Upper lobe of left lung (tissue), 6 donors: ENCODE measurements around the gene RNASE7. TPM values are rescaled to one million over a fixed set of nuclear protein-coding genes. Genes with fewer than 3 reads are reported as not detected.
A peak's percentile ranks its signal among the peaks of the same experiment; 100 is the strongest.

Source experiments
- ATAC-seq, 2 donors: fragments of 200-7000 bp; cut with Tn5 transposase; one replicate each; pipeline ENCODE4 v1.9.1; 2022; ENCODE audit warnings: mild to moderate bottlenecking in 2 of 2, moderate library complexity in 2 of 2; ENCODE audit not compliant: low FRiP score in 2 of 2
- DNase-seq, 2 donors: peaks; one replicate each; pipeline ENCODE4 v3.0.0-alpha.2; 2019 to 2020
- H3K27ac ChIP-seq, 4 donors: fragments of 200-600 bp; sonication (generic); one replicate each; pipeline ENCODE4 v1.5.1; 2016 to 2019
- H3K27me3 ChIP-seq, 4 donors: fragments of 200-600 bp; sonication (generic); one replicate each; pipeline ENCODE4 v1.5.1; 2017 to 2019
- H3K36me3 ChIP-seq, 4 donors: fragments of 200-600 bp; sonication (generic); one replicate each; pipeline ENCODE4 v1.5.1; 2016 to 2019
- H3K4me1 ChIP-seq, 4 donors: fragments of 200-600 bp; sonication (generic); one replicate each; pipeline ENCODE4 v1.5.1; 2018 to 2019
- H3K4me3 ChIP-seq, 4 donors: fragments of 200-600 bp; sonication (generic); one replicate each; pipeline ENCODE4 v1.5.1; 2017 to 2019; ENCODE audit warnings: mild to moderate bottlenecking in 2 of 4, moderate library complexity in 1 of 4
- H3K9me3 ChIP-seq, 4 donors: fragments of 200-600 bp; sonication (generic); one replicate each; pipeline ENCODE4 v1.5.1; 2018 to 2019
- EP300 ChIP-seq, 4 donors: sonication (generic); formaldehyde crosslinking; IDR thresholded peaks; one replicate each; pipeline ENCODE4 v1.5.1; 2017; ENCODE audit warnings: antibody characterized with exemption in 4 of 4, control low read depth in 2 of 4
- POLR2A ChIP-seq, 4 donors: fragments of 450-650 bp; IDR thresholded peaks; one replicate each; pipeline ENCODE4 v1.5.1; 2016 to 2017; ENCODE audit warnings: antibody characterized with exemption in 4 of 4, mild to moderate bottlenecking in 2 of 4
- POLR2AphosphoS5 ChIP-seq, 2 donors: sonication (generic); formaldehyde crosslinking; IDR thresholded peaks; one replicate each; pipeline ENCODE4 v1.5.1; 2017; ENCODE audit warnings: antibody characterized with exemption in 2 of 2
- WGBS, 2 donors: methylation state at CpG; one replicate each; pipeline ENCODE4 v1.1.5; 2017 to 2018; 5-methylcytosine and 5-hydroxymethylcytosine counted together
- total RNA-seq, 6 donors: library from RNA; depleted of rRNA in 4 of 6; stranded (reverse); fragments of >200 nt in 4 of 6; gene quantifications; one replicate each; pipeline versions ENCODE4 v1.1.0 to v1.2.1, GENCODE V29; 2016 to 2021
- TF ChIP-seq, protein P1 (sequence below), 6 experiments: fragments of 450-650 bp in 4 of 6; fragments of 200-600 bp in 2 of 6; sonication (generic) in 2 of 6; IDR thresholded peaks; one replicate each; pipeline ENCODE4 v1.5.1; 2016 to 2019; ENCODE audit warnings: antibody characterized with exemption in 6 of 6
- donor health status: DM: no; HTN: no; CAD: no; lungs with moderate emphysema.
- donor health status: DM: no; HTN: yes; CAD: no; lungs with severe emphysema.

The RNASE7 gene
- total RNA-seq, 6 donors from 2014 or later: not detected

DNA sequence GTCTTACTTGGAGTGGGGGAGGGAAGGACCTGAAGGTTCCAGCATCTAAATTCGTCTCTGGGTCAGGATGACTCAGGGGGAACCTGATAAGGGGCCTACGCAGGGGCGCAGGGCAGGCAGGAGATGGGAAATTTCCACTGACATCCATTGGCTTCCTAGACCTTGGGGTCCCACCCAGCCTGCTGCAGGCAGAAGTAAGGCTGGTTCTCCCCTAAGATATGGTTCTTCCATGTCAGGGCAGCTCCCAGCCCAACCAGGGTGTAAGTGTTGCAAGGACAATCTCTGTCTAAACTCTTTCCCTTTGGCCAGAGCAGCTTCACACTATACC lies 15.2 kb upstream of the RNASE7 start:
- peak overlapping the region; percentile 80 to 93 (median 88) for H3K27ac ChIP-seq
- no peak for DNase-seq
- TF ChIP-seq EP300 (IDR thresholded peaks at IDR 0.05) (no peak), POLR2AphosphoS5 (IDR thresholded peaks at IDR 0.05) (no peak), POLR2A (IDR thresholded peaks at IDR 0.05) (no peak)
- TF ChIP-seq, protein P1, sequence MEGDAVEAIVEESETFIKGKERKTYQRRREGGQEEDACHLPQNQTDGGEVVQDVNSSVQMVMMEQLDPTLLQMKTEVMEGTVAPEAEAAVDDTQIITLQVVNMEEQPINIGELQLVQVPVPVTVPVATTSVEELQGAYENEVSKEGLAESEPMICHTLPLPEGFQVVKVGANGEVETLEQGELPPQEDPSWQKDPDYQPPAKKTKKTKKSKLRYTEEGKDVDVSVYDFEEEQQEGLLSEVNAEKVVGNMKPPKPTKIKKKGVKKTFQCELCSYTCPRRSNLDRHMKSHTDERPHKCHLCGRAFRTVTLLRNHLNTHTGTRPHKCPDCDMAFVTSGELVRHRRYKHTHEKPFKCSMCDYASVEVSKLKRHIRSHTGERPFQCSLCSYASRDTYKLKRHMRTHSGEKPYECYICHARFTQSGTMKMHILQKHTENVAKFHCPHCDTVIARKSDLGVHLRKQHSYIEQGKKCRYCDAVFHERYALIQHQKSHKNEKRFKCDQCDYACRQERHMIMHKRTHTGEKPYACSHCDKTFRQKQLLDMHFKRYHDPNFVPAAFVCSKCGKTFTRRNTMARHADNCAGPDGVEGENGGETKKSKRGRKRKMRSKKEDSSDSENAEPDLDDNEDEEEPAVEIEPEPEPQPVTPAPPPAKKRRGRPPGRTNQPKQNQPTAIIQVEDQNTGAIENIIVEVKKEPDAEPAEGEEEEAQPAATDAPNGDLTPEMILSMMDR (IDR thresholded peaks at IDR 0.05): no peak
- H3K9me3 ChIP-seq: no peaks in the 10 kb centered on the region
- H3K4me3 ChIP-seq: no peak overlapping the region
- H3K36me3 ChIP-seq: peaks cover 0 to under 1% (median 0%) of the 10 kb centered on the region in 4 donors
- peaks cover 0 to 8% (median 1%) of the 10 kb centered on the region in 4 donors for H3K27me3 ChIP-seq
- H3K4me1 ChIP-seq: peaks cover 29 to 36% (median 30%) of the 10 kb centered on the region in 4 donors
- 64 to 68% methylated on average over 3 of the region's 3 CpGs for WGBS, 2 donors
- ATAC-seq: no peak

DNA sequence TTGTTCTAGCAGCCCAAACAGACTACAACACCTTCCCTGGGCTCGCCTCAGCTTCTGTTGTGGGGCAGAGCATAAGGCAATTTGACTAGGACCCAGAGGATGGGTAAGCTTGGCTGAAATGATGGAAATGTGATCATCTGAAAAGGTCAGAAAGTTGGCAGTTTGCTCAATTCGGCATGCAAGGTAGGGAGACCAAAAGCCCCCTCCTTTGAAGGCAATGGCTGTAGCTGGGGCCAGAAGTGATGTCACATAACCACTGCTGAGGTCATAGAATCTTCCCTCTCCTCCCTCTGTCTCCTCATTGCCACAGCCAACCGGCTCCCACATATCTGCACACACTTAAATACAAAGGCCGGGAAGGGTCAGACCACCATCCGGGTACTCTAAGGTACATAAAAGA lies 12.2 kb upstream of the RNASE7 start, which contains the start of gene TPPP2:
Gene TPPP2, plus strand, starts transcription at position 301 of the 400 bp plus-strand sequence. CDS start 365 bp downstream, outside the sequence.
- TF ChIP-seq EP300 (IDR thresholded peaks at IDR 0.05): no peak
- TF ChIP-seq, protein P1 (IDR thresholded peaks at IDR 0.05): no peak
- TF ChIP-seq POLR2AphosphoS5 (IDR thresholded peaks at IDR 0.05): no peak
- TF ChIP-seq POLR2A (IDR thresholded peaks at IDR 0.05): no peak
- no peak for ATAC-seq
- Histone ChIP-seq H3K36me3 (no peaks in the 10 kb centered on the region), H3K4me1 (peaks cover 10 to 13% (median 12%) of the 10 kb centered on the region in 4 donors), H3K27ac (no peak within 1 kb of the TSS), H3K27me3 (peaks cover 0 to 4% (median 1%) of the 10 kb centered on the region in 4 donors), H3K4me3 (no peak within 1 kb of the TSS), H3K9me3 (no peaks in the 10 kb centered on the region)
- WGBS, 2 donors: 90 to 98% methylated on average over 5 of the region's 5 CpGs
- no peak for DNase-seq

DNA sequence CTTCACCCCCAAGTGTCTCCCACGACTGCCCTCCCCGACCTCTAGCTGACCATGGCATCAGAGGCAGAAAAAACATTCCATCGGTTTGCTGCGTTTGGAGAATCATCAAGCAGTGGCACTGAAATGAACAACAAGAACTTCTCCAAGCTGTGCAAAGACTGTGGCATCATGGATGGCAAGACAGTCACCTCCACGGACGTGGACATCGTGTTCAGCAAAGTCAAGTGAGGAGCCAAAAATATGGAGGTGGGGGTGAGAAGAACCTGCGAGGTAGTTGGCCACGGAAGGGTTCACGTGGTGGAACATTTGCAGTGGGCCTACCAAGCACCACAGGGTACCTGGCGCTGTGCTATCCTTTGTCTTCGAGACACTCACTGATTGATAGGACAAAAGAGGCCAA lies 11.6 kb upstream of the RNASE7 start:
- ATAC-seq: no peak
- WGBS, 2 donors: 82 to 90% methylated on average over 12 of the region's 12 CpGs
- H3K4me1 ChIP-seq: peaks cover 4 to 12% (median 9%) of the 10 kb centered on the region in 4 donors

DNA sequence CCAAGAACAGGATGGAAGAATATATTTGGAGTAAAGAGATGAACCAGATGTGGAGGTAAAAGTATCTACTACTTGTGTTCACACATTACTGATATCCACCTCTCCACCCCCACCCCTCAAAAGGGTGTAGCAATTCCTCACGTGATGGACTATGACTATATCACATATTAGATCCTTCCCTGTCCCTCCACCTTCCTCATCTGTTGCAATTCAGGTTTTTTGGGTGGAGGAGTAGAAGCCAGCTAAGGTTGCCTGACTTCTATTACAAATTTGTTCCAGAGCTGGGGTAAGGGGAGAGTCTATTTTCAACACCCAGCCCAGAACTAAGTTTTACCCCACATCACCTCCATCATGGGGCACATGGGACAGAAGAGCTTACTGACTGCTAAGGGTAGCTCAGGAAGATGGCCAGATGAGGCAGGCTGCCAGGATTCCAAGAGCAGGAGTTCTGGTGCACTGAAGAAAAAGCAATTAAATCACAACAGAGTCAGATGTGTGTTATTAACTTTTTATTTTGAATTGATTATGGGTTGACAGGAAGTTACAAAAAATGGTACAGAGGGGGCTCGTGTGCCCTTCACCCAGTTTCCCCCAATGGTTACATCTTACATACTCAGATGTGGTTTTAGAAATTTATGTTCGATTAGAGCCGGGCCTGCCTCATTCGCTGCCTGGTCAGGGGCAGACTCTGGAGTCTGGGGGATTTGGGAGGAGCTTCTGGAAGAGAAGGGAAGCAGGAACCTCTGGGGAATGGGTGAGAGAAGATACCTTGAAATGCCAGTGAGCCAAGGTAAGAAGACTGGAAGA lies 9.6 kb upstream of the RNASE7 start:
- Histone ChIP-seq H3K9me3 (no peaks in the 10 kb centered on the region), H3K4me3 (no peak overlapping the region), H3K27me3 (no peaks in the 10 kb centered on the region), H3K36me3 (no peaks in the 10 kb centered on the region), H3K4me1 (no peaks in the 10 kb centered on the region), H3K27ac (no peak overlapping the region)
- WGBS, 2 donors: 74 to 83% methylated on average over 5 of the region's 5 CpGs
- TF ChIP-seq, protein P1 (IDR thresholded peaks at IDR 0.05): no peak
- no peak for TF ChIP-seq POLR2AphosphoS5 (IDR thresholded peaks at IDR 0.05)
- no peak for TF ChIP-seq EP300 (IDR thresholded peaks at IDR 0.05)
- no peak for TF ChIP-seq POLR2A (IDR thresholded peaks at IDR 0.05)
- no peak for ATAC-seq
- DNase-seq: peak in 1 of 2 donors; percentile 3

More for the DNA sequence above, 11.6 kb upstream of the RNASE7 start:
- Histone ChIP-seq H3K27me3 (no peaks in the 10 kb centered on the region), H3K36me3 (no peaks in the 10 kb centered on the region), H3K4me3 (no peak overlapping the region), H3K9me3 (no peaks in the 10 kb centered on the region), H3K27ac (no peak overlapping the region)
- TF ChIP-seq POLR2A (IDR thresholded peaks at IDR 0.05) (no peak), POLR2AphosphoS5 (IDR thresholded peaks at IDR 0.05) (no peak)
- no peak for DNase-seq

DNA sequence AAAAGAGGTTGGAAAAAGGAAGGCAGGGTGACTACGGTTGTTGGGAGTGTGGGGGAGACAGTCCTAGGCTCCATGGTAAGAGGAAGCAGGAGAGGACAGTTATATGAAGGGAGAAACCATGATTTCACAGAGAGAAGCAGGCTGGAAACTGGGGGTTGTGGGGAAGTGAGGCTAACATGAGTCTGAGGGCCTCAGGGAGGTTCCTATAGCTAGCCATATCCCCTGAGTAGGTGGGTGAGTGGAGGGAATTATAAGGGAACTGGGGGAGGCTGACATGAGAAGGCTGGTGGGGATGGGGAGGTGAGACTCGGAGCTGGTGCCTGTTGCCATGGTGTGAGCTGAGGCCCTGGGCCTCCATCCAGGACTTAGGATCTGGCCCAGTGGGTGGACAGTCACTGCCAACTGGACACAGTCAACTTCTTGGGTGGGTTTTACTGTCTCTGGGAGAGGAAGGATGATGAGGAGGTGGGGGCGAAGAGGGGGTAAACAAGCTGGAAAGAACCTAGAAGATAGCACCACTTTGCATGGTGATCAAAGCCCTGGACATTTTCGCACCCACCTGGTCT lies 8.9 kb upstream of the RNASE7 start:
- 88 to 96% methylated on average over 4 of the region's 4 CpGs for WGBS, 2 donors
- TF ChIP-seq POLR2A (IDR thresholded peaks at IDR 0.05) (no peak), EP300 (IDR thresholded peaks at IDR 0.05) (no peak), POLR2AphosphoS5 (IDR thresholded peaks at IDR 0.05) (no peak)
- TF ChIP-seq, protein P1 (IDR thresholded peaks at IDR 0.05): no peak
- Histone ChIP-seq H3K36me3 (no peaks in the 10 kb centered on the region), H3K27ac (no peak overlapping the region), H3K9me3 (no peaks in the 10 kb centered on the region), H3K27me3 (no peaks in the 10 kb centered on the region), H3K4me3 (no peak overlapping the region), H3K4me1 (peaks cover 0 to 2% (median under 1%) of the 10 kb centered on the region in 4 donors)
- ATAC-seq: no peak
- DNase-seq: peak in 1 of 2 donors; percentile 17
